Mesenteric fat pad (tissue), 1 donor: ENCODE measurements around the gene AGTRAP. TPM values are rescaled to one million over a fixed set of nuclear protein-coding genes. Genes with fewer than 3 reads are reported as not detected.
A peak's percentile ranks its signal among the peaks of the same experiment; 100 is the strongest.

ENCODE experiments used
- DNase-seq: peaks from one replicate; pipeline ENCODE4 v3.0.0-alpha.2; 2020; ENCODE audit warnings: low spot score
- long read RNA-seq: library from polyadenylated mRNA; unstranded; transcript quantifications from one replicate; pipeline ENCODE4 v2.0.0, GENCODE V29; 2020
- total RNA-seq: library from RNA; stranded (reverse); fragmentation: NEBNext Ultra II Directional; extraction: Animal tissue kit (Norgen Biotek cat#: 25700); gene quantifications from one replicate; pipeline ENCODE4 v1.2.1, GENCODE V29; 2021
- donor health status: DM: yes; HTN: yes; CAD: no.

AGTRAP gene, protein sequence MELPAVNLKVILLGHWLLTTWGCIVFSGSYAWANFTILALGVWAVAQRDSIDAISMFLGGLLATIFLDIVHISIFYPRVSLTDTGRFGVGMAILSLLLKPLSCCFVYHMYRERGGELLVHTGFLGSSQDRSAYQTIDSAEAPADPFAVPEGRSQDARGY
- 39.8 TPM for total RNA-seq
- long read RNA-seq, transcript AGTRAP-201 (5 exons, 1,107 nt), result major isoform, 99 of 135 reads
- long read RNA-seq, transcript AGTRAP-203 (5 exons, 1,100 nt), result minor isoform, 13 of 135 reads
- long read RNA-seq, transcript AGTRAP-205 (6 exons, 786 nt), result minor isoform, 7 of 135 reads
- long read RNA-seq, transcript AGTRAP-209 (6 exons, 942 nt), result minor isoform, 6 of 135 reads
- long read RNA-seq, partial matches to known transcripts, result 1 of 135 reads
- long read RNA-seq, other reads (novel, unspliced or antisense), result 6 of 135 reads

GRCh38 chr1:11735854-11736745, at the start of gene AGTRAP:
Gene AGTRAP (plus strand): TSS chr1:11736136. CDS start chr1:11736209, 73 bp downstream.
- DNase-seq, result peak; percentile 99

DNA sequence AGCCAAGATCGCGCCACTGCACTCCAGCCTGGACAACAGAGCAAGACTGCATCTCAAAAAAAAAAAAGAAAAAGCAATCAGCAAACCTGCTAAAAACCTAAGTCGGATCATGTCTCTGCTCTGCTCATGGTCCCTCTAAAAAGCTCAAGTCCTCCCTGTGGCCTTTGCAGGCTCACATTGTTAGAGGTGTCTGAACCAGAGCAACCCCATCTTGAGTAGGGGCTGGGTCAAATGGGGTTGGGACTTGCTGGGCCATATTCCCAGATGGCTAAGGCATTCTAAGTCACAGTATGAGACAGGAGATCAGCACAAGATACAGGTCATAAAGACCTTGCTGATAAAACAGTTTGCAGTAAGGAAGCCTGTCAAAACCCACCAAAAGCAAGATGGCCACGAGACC, 47.4 kb upstream of the AGTRAP start:
- no peak for DNase-seq

DNA sequence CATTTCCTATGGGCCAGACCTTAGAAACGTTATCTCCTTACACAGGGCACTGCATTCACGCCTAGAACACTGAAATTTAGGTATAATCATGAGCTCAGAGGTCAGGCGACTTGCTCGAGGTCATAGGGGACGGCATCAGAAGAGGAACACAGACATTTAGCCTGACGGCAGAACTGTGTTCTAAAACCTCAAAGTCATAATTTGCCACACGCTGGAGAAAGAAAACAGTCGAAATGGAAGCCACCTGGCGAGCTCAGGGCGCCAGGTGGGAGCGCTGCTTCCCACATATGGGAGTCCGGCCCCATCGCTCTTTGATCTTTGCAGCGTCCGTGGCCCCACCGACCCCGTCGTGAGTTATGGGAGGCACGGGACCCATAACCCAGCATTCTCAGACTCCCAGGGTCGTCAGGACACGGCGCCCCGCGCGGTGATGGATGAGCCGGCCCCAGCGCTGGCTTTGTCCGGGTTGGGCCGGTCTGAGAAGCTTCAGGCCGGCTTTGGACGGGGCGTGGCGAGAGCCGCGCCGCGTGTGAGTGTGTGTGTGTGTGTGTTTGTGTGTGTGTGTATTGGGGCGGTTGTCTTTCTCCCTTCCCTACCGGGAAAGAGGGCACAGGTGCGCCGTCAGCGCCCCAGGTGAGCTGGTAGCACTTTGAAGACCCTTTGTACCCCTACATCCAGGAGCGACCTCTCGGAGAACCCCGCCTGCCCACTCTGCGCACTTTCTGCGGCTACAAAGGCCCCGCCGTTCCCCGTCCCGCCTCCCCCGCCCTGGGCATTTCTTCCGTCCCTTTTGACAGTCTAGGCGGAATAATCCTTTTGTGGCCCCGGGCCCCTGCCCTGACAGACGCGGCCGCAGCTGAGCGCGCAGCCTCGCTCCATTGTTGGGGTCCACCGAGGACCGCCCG, 45.3 kb upstream of the AGTRAP start:
- DNase-seq, result no peak

- DNase-seq, result no peak
Measured at GRCh38 chr1:11691302-11691914, 44.5 kb upstream of the AGTRAP start, which contains the start of gene DRAXIN. Gene DRAXIN (plus strand): TSS chr1:11691710. CDS start chr1:11706259, 14,549 bp downstream.

- no peak for DNase-seq
Measured at GRCh38 chr1:11691928-11692711, 43.8 kb upstream of the AGTRAP start.

GRCh38 chr1:11693024-11693590, 42.8 kb upstream of the AGTRAP start:
- DNase-seq, result no peak

GRCh38 chr1:11693917-11694316, 42.0 kb upstream of the AGTRAP start:
- no peak for DNase-seq

DNA sequence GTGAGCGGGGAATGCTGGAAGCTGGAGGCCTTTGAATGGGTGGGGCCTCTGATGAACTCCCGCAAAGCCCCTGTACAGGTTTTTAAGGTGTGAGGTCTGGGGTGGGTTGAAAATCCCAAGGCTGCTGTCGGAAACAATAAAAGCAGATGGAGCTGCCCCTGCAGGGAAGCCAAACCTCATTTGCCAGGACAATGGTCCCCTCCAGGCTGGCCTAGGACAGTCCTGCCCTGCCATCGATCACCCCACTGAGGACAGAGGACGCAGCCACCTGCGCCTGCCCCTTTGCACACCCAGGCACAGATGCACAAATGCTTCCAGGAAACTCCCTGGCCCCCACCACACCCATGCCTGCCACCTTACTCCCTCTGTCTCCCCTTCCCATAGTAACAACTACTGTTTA, 40.1 kb upstream of the AGTRAP start:
- no peak for DNase-seq

DNA sequence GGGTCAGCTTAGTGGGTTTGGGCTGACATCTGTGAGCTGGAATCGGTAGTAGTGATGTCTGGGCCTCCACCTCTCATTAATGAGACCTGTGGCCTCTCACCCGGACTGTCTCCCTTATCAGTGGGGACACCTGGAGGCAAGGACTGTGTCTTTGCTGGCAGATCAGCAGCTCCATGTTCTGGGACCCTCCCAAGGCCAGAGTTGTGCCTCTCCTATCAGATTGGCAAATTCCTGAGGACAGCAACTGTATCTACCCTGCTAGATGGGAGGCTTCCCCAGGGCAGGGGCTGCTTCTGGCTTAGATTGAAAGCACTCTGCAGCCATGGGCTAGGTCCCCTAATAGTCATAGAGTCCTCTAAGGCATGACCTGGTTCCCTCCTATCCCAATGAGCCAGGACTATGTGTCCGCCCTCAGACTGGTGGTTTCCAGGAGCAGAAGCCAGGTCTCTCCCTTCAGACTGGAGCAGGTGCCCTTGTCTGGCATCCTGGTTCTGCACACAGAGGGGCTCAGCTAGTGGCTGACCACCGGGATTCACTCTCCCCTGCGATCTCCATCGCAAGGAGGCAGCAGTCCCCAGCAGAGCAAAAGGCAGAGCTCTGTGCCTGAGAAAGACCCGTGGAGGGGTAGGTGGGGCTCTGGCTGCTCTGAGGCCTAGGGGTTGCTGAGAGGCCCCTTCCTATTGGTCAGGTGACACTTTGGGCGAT, 38.6 kb upstream of the AGTRAP start:
- no peak for DNase-seq

DNA sequence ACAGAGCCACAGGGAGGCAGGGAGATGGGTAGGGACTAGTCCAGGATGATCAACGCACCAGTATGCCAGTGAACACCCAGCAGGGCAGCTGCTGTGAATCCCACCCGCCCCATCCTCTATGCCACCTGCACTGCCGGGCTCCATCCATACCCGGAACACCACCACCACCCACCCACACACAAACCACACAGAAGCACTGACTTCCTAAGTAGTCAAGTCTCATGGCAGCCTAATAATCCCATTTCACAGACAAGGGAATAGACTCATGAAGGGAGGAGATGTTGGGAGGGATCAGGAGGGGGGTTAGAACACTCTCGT, 38.1 kb upstream of the AGTRAP start:
- no peak for DNase-seq

DNA sequence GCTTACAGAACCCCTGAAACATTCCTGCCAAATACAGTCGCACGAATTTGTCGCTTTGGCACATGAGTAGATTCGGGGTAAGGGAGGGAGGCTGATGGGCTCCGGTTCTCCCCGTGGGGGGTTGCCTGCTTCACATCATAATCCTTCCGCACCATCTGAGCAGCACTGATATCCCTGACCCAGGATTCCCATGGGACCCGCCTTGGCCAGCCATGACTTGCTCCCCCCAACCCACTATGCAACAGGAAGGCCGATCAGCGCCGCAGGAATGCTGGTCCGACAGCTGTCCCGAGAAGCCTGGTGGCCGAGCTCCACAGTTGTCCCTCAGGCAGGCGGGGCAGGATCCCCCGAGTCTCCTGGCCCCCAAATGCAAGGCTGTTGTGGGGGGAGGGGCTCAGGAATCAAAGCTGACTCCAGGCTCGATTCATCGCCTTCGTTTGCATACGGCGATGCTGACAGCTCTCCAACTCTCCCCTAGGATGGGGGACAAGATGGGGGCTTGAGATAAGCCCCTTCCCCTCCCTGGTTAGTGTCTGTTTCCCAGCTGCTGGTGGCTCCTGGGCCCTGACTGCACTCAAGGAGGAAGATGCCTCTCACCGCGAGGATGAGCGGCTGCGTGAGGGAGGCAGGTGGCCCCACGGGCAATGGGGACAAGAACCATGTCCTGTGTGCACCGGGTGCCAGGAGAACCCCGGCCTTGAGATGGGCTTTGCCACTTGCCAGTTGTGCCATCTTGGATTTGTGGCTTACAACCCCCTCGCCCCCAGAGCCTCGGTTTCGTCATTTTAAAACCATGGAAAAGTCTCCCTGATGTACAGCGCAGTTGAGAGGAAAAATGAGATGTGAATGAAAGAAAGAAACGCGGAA, 35.1 kb upstream of the AGTRAP start:
- DNase-seq, result no peak

GRCh38 chr1:11701551-11701961, 34.4 kb upstream of the AGTRAP start:
- no peak for DNase-seq

DNA sequence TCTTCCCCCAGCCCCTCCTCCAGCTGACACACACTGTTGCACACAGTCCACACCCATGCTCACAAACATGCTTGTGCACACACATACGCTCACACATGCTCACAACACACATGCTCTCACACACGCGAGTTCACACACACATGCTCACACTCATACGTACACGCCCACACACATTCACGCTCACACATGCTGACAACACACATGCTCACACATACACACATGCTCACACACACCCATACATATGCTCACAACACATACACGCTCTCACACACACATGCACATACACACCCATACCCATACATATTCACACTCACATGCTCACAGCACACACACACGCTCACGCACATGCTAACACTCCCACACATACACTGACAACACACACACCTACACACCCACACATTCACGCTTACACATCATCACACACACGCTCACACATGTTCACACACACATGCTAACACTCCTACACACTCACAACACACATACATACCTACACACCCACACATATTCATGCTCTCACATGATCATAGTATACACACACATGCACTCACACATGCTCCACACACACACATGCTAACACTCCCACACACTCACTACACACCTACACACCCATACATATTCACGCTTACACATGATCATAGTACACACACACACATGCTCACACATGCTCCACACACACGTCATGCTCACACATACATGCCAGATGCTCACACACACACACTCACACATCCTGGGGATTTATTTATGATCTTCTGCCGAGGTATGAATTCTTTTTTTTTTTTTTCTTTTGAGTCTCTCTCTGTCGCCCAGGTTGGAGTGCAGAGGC, 33.7 kb upstream of the AGTRAP start:
- no peak for DNase-seq

- no peak for DNase-seq
Measured at GRCh38 chr1:11703357-11704193, 32.4 kb upstream of the AGTRAP start.

DNA sequence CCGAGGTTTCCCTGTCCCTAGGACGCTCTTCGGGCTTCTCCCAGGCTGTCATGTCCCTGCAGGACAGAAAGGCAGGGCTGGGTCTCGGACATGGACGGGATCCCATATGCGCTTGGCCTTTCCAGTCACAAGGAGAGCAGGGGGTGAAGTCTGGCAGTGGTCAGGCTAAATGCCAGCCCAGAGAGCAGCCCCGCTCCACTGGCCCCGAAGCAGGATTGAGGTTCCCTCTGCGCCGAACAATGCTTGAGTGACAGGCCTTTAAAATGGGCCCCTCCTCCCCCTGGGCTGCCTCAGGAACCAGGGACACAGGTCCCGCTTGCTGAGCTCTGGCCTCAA, 31.8 kb upstream of the AGTRAP start:
- no peak for DNase-seq
